22Rv1 (cell line): Measurements from ENCODE around the gene OLAH.

Source experiments
- CTCF ChIP-seq: fragments of 450-650 bp; IDR thresholded peaks from 2 replicates; pipeline ENCODE4 v1.5.1; 2017; ENCODE audit warnings: mild to moderate bottlenecking
- ZFX ChIP-seq: fragments of 450-650 bp; IDR thresholded peaks from 2 replicates; pipeline ENCODE4 v1.6.1; 2017; ENCODE audit warnings: antibody characterized with exemption, borderline replicate concordance

GRCh38 chr10:15045380-15045779 is 1.6 kb downstream of the OLAH start:
- no peak for TF ChIP-seq CTCF
- TF ChIP-seq ZFX = no peak
